Thymus (tissue), 11 donors: ENCODE results near the gene IFNAR2. TPM values are rescaled to one million over a fixed set of nuclear protein-coding genes. Genes with fewer than 3 reads are reported as not detected.

Source experiments
- DNase-seq, 9 donors: peaks; one replicate each; pipeline ENCODE4 v3.0.0-alpha.2; 2013; ENCODE audit warnings: low spot score in 9 of 9, low read depth in 6 of 9, missing footprints in 1 of 9
- H3K27ac ChIP-seq, 2 donors: one replicate each; pipeline ENCODE4 v1.5.1; 2013; ENCODE audit warnings: control low read depth in 1 of 2, low read depth in 1 of 2, low read length in 1 of 2, mild to moderate bottlenecking in 1 of 2, moderate library complexity in 1 of 2
- H3K27me3 ChIP-seq, 2 donors: one replicate each; pipeline ENCODE4 v1.5.1; 2013; ENCODE audit warnings: low read length in 1 of 2; ENCODE audit not compliant: control insufficient read depth in 2 of 2, insufficient read depth in 1 of 2
- H3K36me3 ChIP-seq, 2 donors: one replicate each; pipeline ENCODE4 v1.5.1; 2013; ENCODE audit warnings: low read length in 1 of 2, mild to moderate bottlenecking in 1 of 2, moderate library complexity in 1 of 2; ENCODE audit not compliant: control insufficient read depth in 2 of 2, insufficient read depth in 2 of 2
- H3K4me1 ChIP-seq, 2 donors: one replicate each; pipeline ENCODE4 v1.5.1; 2013; ENCODE audit warnings: low read length in 2 of 2; ENCODE audit not compliant: control insufficient read depth in 2 of 2, insufficient read depth in 2 of 2
- H3K4me3 ChIP-seq, 2 donors: one replicate each; pipeline ENCODE4 v1.5.1; 2013; ENCODE audit warnings: low read length in 2 of 2, control low read depth in 1 of 2, mild to moderate bottlenecking in 1 of 2
- H3K9me3 ChIP-seq, 2 donors: one replicate each; pipeline ENCODE4 v1.5.1; 2013; ENCODE audit warnings: low read length in 1 of 2, mild to moderate bottlenecking in 1 of 2; ENCODE audit not compliant: control insufficient read depth in 2 of 2, insufficient read depth in 1 of 2
- WGBS: extraction: QIAGEN DNeasy Blood & Tissue Kit; methylation state at CpG from one replicate; pipeline ENCODE4 v1.1.7; 2013; 5-methylcytosine and 5-hydroxymethylcytosine counted together
- polyA plus RNA-seq: library from polyadenylated mRNA; stranded (reverse); fragments of 200-250 nt; gene quantifications from one replicate; pipeline ENCODE4 v1.2.3, GENCODE V29; 2013
- total RNA-seq: library from RNA; stranded (reverse); fragments of 120-200 nt; gene quantifications from one replicate; pipeline ENCODE4 v1.2.4, GENCODE V29; 2013
- donor health status: healthy.

Gene IFNAR2
- total and polyA plus RNA-seq, 2 donors = 11.2 to 36.9 TPM

DNA sequence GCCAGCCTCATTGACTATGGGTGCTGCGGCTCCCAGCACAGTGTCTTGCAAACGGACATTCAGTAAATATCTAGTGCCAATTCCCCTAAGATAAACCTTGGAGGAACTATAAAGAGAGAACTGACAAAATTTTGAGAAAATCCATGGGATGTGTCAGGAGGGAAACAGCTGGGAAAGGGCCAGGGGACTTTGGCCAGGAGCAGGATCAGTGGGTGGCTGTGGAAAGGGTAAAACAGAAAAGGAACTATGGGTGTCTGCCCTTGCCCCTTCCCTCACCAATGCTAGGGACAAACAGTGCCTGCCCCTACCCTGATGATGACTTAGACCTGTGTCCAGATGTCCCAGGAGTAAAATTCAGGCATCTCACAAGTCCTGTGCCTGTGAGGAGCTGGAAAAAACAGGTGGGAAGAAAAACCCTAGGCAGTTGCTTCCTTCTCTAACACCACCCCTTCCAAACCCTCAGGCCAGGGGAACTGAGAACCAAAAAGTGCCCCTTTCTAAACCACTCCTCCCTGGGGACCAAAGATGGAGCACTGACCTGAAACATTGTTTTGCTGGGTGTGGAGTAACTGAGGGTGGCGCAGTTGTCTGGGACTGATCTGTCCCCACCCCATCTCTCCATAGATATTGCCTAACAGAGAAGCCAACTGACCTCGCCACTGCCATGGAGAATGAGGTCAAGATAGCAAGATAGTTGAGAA, 22.1 kb upstream of the IFNAR2 start:
- WGBS = 98% methylated on average over 4 of the region's 4 CpGs
- Histone ChIP-seq H3K27ac (no peak overlapping the region), H3K4me3 (no peak overlapping the region), H3K4me1 (peaks cover 35 to 49% of the 10 kb centered on the region in 2 donors), H3K36me3 (no peaks in the 10 kb centered on the region), H3K27me3 (no peaks in the 10 kb centered on the region), H3K9me3 (peaks cover 0 to 8% of the 10 kb centered on the region in 2 donors)
- DNase-seq = no peak

GRCh38 chr21:33208534-33208933, 21.2 kb upstream of the IFNAR2 start:
- H3K4me3 ChIP-seq = no peak overlapping the region
- DNase-seq = peak in 1 of 9 donors; percentile 32
- 98% methylated on average over 1 of the region's 1 CpG for WGBS
- peaks cover 44 to 48% of the 10 kb centered on the region in 2 donors for H3K4me1 ChIP-seq
- no peak overlapping the region for H3K27ac ChIP-seq
- peaks cover 0 to 8% of the 10 kb centered on the region in 2 donors for H3K9me3 ChIP-seq
- no peaks in the 10 kb centered on the region for H3K27me3 ChIP-seq
- H3K36me3 ChIP-seq = peaks cover 0 to 3% of the 10 kb centered on the region in 2 donors

GRCh38 chr21:33211305-33211704, 18.4 kb upstream of the IFNAR2 start:
- 98% methylated on average over 7 of the region's 7 CpGs for WGBS
- Histone ChIP-seq H3K9me3 (peaks cover 0 to 8% of the 10 kb centered on the region in 2 donors), H3K27ac (peak overlapping the region; percentile 85 to 94), H3K27me3 (no peaks in the 10 kb centered on the region), H3K4me3 (no peak overlapping the region), H3K36me3 (peaks cover 0 to 3% of the 10 kb centered on the region in 2 donors), H3K4me1 (peaks cover 51 to 53% of the 10 kb centered on the region in 2 donors)
- no peak for DNase-seq

GRCh38 chr21:33211732-33212131, 18.0 kb upstream of the IFNAR2 start:
- H3K36me3 ChIP-seq = peaks cover 0 to 3% of the 10 kb centered on the region in 2 donors
- peak in 1 of 9 donors; percentile 69 for DNase-seq
- H3K27me3 ChIP-seq = no peaks in the 10 kb centered on the region
- H3K27ac ChIP-seq = peak overlapping the region; percentile 94
- H3K4me1 ChIP-seq = peaks cover 55 to 57% of the 10 kb centered on the region in 2 donors
- peaks cover 0 to 8% of the 10 kb centered on the region in 2 donors for H3K9me3 ChIP-seq
- WGBS = 73% methylated on average over 6 of the region's 6 CpGs
- no peak overlapping the region for H3K4me3 ChIP-seq

GRCh38 chr21:33212159-33212851, 17.4 kb upstream of the IFNAR2 start:
- peaks cover 60 to 61% of the 10 kb centered on the region in 2 donors for H3K4me1 ChIP-seq
- H3K27ac ChIP-seq = peak overlapping the region; percentile 94
- peaks cover 0 to 3% of the 10 kb centered on the region in 2 donors for H3K36me3 ChIP-seq
- H3K4me3 ChIP-seq = no peak overlapping the region
- peaks cover 0 to 5% of the 10 kb centered on the region in 2 donors for H3K9me3 ChIP-seq
- peak in 5 of 9 donors; percentile 45 to 88 (median 67) for DNase-seq
- WGBS = 38% methylated on average over 8 of the region's 8 CpGs
- H3K27me3 ChIP-seq = no peaks in the 10 kb centered on the region

- Histone ChIP-seq H3K27ac (no peak overlapping the region), H3K4me1 (peaks cover 60 to 61% of the 10 kb centered on the region in 2 donors), H3K9me3 (no peaks in the 10 kb centered on the region), H3K36me3 (peaks cover 0 to 3% of the 10 kb centered on the region in 2 donors), H3K27me3 (no peaks in the 10 kb centered on the region), H3K4me3 (no peak overlapping the region)
- no peak for DNase-seq
- 100% methylated on average over 1 of the region's 1 CpG for WGBS
Measured at GRCh38 chr21:33214056-33214455, 15.7 kb upstream of the IFNAR2 start.

DNA sequence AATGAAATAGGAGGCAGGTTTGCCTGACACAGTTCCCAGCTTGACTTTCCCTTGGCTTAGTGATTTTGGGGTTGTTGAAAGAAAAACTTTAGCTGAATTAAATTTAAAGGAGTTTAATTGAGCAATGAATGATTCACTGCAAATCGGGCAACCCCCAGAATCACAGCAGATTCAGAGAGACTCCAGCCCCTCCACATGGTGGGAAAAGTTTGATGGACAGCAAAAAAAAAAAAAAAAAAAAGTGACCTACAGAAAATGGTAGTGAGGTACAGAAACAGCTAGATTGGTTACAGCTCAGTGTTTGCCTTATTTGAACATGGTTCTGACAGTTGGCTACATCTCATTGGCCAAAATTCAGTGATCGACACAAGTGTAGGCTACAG, 12.6 kb upstream of the IFNAR2 start:
- no peak for DNase-seq
- Histone ChIP-seq H3K9me3 (no peaks in the 10 kb centered on the region), H3K27me3 (no peaks in the 10 kb centered on the region), H3K4me1 (peaks cover 43 to 44% of the 10 kb centered on the region in 2 donors), H3K27ac (peak overlapping the region in 1 of 2 donors; percentile 67), H3K4me3 (no peak overlapping the region), H3K36me3 (peaks cover 0 to 3% of the 10 kb centered on the region in 2 donors)
- 94% methylated on average over 2 of the region's 2 CpGs for WGBS

DNA sequence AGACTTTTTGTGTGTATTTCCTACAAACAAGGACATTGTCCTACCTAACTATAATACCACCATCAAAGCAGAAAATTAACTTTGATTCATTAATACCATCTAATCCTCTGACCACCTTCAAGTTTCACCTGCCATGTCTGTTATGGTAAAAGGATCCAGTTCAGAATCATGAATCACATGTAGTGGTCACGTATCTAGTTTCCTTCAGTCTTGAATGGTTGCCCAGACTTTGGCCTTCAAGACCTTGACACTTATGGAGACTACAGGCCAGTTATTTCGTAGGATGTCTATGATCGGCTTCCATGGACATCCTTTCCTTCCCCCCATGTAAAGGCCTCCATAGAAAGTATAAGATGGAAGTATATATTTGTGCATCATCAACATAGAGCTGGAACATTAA, 10.4 kb upstream of the IFNAR2 start:
- Histone ChIP-seq H3K4me1 (peaks cover 25 to 29% of the 10 kb centered on the region in 2 donors), H3K4me3 (no peak overlapping the region), H3K9me3 (no peaks in the 10 kb centered on the region), H3K27ac (no peak overlapping the region), H3K36me3 (no peaks in the 10 kb centered on the region), H3K27me3 (no peaks in the 10 kb centered on the region)
- no peak for DNase-seq
- WGBS = 97% methylated on average over 3 of the region's 3 CpGs

- Histone ChIP-seq H3K4me3 (no peak overlapping the region), H3K9me3 (no peaks in the 10 kb centered on the region), H3K36me3 (no peaks in the 10 kb centered on the region), H3K4me1 (peaks cover 21 to 22% of the 10 kb centered on the region in 2 donors), H3K27ac (no peak overlapping the region), H3K27me3 (no peaks in the 10 kb centered on the region)
- WGBS = 96% methylated on average over 3 of the region's 3 CpGs
- DNase-seq = no peak
Measured at GRCh38 chr21:33219954-33220353, 9.8 kb upstream of the IFNAR2 start.
